ENCODE results near the gene MLX. TPM values are rescaled to one million over a fixed set of nuclear protein-coding genes. Genes with fewer than 3 reads are reported as not detected.

The MLX gene
- total RNA-seq (32.6 and 36.2 TPM in 2 replicates), polyA plus RNA-seq (49.3 and 56.1 TPM in 2 replicates), polyA minus RNA-seq (ENCODE audit: low replicate concordance) (47.2 and 53.9 TPM in 2 replicates)
- 44.1 and 49.5 TPM in 2 replicates for polyA plus RNA-seq (2012)

GRCh38 chr17:42566883-42567573 lies at the start of gene MLX:
MLX (plus strand) TSS chr17:42567100; CDS start chr17:42567125, 25 bp downstream.
- Histone ChIP-seq H3K79me2 (ENCODE audit: control insufficient read depth, insufficient read depth, low read length) (peaks cover 51% of the 10 kb centered on the region), H2AFZ (ENCODE audit: low read length) (peak within 1 kb of the TSS; percentile 55), H3K27me3 (ENCODE audit: control insufficient read depth, insufficient read depth, low read length) (no peaks in the 10 kb centered on the region), H3K9ac (ENCODE audit: insufficient read depth, low read length) (peak within 1 kb of the TSS; percentile 86), H3K4me3 (replicated peaks in 1 of 4; ENCODE audit: control extremely low read depth in 1 of 4, insufficient read depth in 1 of 4, low read depth in 3 of 4, low read length in 4 of 4) (peak within 1 kb of the TSS; percentile 83 to 93 (median 86)), H3K36me3 (ENCODE audit: control insufficient read depth, insufficient read depth, low read length) (peaks cover 36% of the 10 kb centered on the region), H3K4me1 (ENCODE audit: control insufficient read depth, extremely low read depth, insufficient read depth, low read length) (peaks cover 16% of the 10 kb centered on the region), H4K20me1 (ENCODE audit: control insufficient read depth, extremely low read depth, insufficient read depth, low read length) (no peaks in the 10 kb centered on the region), H3K27ac (ENCODE audit: insufficient read depth, low read length) (peak within 1 kb of the TSS; percentile 88), H3K4me2 (ENCODE audit: extremely low read depth, insufficient read depth, low read length) (peak within 1 kb of the TSS; percentile 99), H3K9me3 (ENCODE audit: control insufficient read depth, insufficient read depth, low read depth, low read length) (no peaks in the 10 kb centered on the region)
- TF ChIP-seq, protein P1, sequence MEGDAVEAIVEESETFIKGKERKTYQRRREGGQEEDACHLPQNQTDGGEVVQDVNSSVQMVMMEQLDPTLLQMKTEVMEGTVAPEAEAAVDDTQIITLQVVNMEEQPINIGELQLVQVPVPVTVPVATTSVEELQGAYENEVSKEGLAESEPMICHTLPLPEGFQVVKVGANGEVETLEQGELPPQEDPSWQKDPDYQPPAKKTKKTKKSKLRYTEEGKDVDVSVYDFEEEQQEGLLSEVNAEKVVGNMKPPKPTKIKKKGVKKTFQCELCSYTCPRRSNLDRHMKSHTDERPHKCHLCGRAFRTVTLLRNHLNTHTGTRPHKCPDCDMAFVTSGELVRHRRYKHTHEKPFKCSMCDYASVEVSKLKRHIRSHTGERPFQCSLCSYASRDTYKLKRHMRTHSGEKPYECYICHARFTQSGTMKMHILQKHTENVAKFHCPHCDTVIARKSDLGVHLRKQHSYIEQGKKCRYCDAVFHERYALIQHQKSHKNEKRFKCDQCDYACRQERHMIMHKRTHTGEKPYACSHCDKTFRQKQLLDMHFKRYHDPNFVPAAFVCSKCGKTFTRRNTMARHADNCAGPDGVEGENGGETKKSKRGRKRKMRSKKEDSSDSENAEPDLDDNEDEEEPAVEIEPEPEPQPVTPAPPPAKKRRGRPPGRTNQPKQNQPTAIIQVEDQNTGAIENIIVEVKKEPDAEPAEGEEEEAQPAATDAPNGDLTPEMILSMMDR (conservative IDR thresholded peaks at IDR 0.05 in 1 of 2, IDR thresholded peaks at IDR 0.05 in 1 of 2; ENCODE audit: low read depth in 1 of 2, low read length in 2 of 2), result no peak
- TF ChIP-seq EZH2 (IDR thresholded peaks at IDR 0.05; ENCODE audit: low read length, missing control alignments), result no peak
- peak; percentile 78 to 89 for DNase-seq (ENCODE audit: low read depth in 2 of 2)

GRCh38 chr17:42517516-42517915 lies 49.4 kb upstream of the MLX start:
- H3K36me3 ChIP-seq (ENCODE audit: control insufficient read depth, insufficient read depth, low read length), result peaks cover 3% of the 10 kb centered on the region
- no peak overlapping the region for H3K9ac ChIP-seq (ENCODE audit: insufficient read depth, low read length)
- no peak overlapping the region for H3K4me3 ChIP-seq (replicated peaks in 1 of 4; ENCODE audit: control extremely low read depth in 1 of 4, insufficient read depth in 1 of 4, low read depth in 3 of 4, low read length in 4 of 4)
- H2AFZ ChIP-seq (ENCODE audit: low read length), result no peak overlapping the region
- DNase-seq (ENCODE audit: low read depth in 2 of 2), result peak; percentile 89 to 94
- H3K4me1 ChIP-seq (ENCODE audit: control insufficient read depth, extremely low read depth, insufficient read depth, low read length), result peaks cover 50% of the 10 kb centered on the region
- H3K4me2 ChIP-seq (ENCODE audit: extremely low read depth, insufficient read depth, low read length), result peak overlapping the region; percentile 77
- H3K27me3 ChIP-seq (ENCODE audit: control insufficient read depth, insufficient read depth, low read length), result no peaks in the 10 kb centered on the region
- TF ChIP-seq, protein P1 (conservative IDR thresholded peaks at IDR 0.05 in 1 of 2, IDR thresholded peaks at IDR 0.05 in 1 of 2; ENCODE audit: low read depth in 1 of 2, low read length in 2 of 2), result peak; percentile 94
- TF ChIP-seq EZH2 (IDR thresholded peaks at IDR 0.05; ENCODE audit: low read length, missing control alignments), result no peak
- peak overlapping the region; percentile 97 for H3K27ac ChIP-seq (ENCODE audit: insufficient read depth, low read length)
- no peaks in the 10 kb centered on the region for H4K20me1 ChIP-seq (ENCODE audit: control insufficient read depth, extremely low read depth, insufficient read depth, low read length)
- no peaks in the 10 kb centered on the region for H3K79me2 ChIP-seq (ENCODE audit: control insufficient read depth, insufficient read depth, low read length)
- no peaks in the 10 kb centered on the region for H3K9me3 ChIP-seq (ENCODE audit: control insufficient read depth, insufficient read depth, low read depth, low read length)

DNA sequence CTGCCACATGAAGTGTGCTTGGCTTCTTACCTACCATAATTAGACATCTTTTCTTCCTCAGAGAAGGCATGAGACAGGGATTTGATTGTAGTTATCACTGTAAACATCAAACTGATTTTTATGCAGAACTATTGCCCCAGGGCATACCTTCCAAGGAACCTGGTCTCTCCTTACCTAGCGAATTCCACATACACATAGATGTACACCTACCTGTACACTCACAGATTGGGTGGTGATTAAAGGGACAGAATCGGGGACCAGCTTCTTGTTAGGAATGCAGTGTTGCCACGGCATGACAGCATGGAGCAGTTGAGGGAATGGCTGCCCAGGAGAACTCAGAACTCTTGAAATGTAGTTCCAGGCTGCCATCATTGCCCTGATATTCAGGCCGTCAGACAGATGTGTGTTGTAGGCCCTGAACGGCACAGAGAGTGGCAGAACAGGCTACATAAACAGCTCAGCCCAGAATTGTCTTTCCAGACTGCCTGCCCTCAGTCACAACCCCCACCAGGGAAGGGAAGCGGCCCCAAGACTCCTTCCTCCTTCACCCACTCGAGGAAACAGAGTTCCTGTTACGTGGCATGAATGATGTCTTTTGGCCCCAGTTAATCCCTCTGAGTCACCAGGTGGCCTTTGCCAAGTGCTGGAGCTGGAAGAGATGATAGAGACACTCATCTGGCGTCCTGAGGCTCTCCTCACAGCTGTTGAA lies 48.7 kb upstream of the MLX start:
- peak overlapping the region; percentile 25 for H2AFZ ChIP-seq (ENCODE audit: low read length)
- no peaks in the 10 kb centered on the region for H3K27me3 ChIP-seq (ENCODE audit: control insufficient read depth, insufficient read depth, low read length)
- H3K4me1 ChIP-seq (ENCODE audit: control insufficient read depth, extremely low read depth, insufficient read depth, low read length), result peaks cover 55% of the 10 kb centered on the region
- peak overlapping the region; percentile 63 for H3K9ac ChIP-seq (ENCODE audit: insufficient read depth, low read length)
- no peak for TF ChIP-seq EZH2 (IDR thresholded peaks at IDR 0.05; ENCODE audit: low read length, missing control alignments)
- TF ChIP-seq, protein P1 (conservative IDR thresholded peaks at IDR 0.05 in 1 of 2, IDR thresholded peaks at IDR 0.05 in 1 of 2; ENCODE audit: low read depth in 1 of 2, low read length in 2 of 2), result no peak
- no peaks in the 10 kb centered on the region for H3K9me3 ChIP-seq (ENCODE audit: control insufficient read depth, insufficient read depth, low read depth, low read length)
- peak overlapping the region; percentile 97 for H3K27ac ChIP-seq (ENCODE audit: insufficient read depth, low read length)
- no peaks in the 10 kb centered on the region for H4K20me1 ChIP-seq (ENCODE audit: control insufficient read depth, extremely low read depth, insufficient read depth, low read length)
- no peaks in the 10 kb centered on the region for H3K79me2 ChIP-seq (ENCODE audit: control insufficient read depth, insufficient read depth, low read length)
- peak overlapping the region in 1 of 4 experiments; percentile 7 for H3K4me3 ChIP-seq (replicated peaks in 1 of 4; ENCODE audit: control extremely low read depth in 1 of 4, insufficient read depth in 1 of 4, low read depth in 3 of 4, low read length in 4 of 4)
- DNase-seq (ENCODE audit: low read depth in 2 of 2), result peak; percentile 97 to 98
- peak overlapping the region; percentile 77 for H3K4me2 ChIP-seq (ENCODE audit: extremely low read depth, insufficient read depth, low read length)
- peaks cover 9% of the 10 kb centered on the region for H3K36me3 ChIP-seq (ENCODE audit: control insufficient read depth, insufficient read depth, low read length)

Measured in fibroblast of lung (primary cell).